ENCODE results near the gene CIAPIN1. TPM values are rescaled to one million over a fixed set of nuclear protein-coding genes. Genes with fewer than 3 reads are reported as not detected.

CIAPIN1 gene
- polyA plus RNA-seq, 3 donors: 24.0 to 46.5 (median 42.1) TPM

DNA sequence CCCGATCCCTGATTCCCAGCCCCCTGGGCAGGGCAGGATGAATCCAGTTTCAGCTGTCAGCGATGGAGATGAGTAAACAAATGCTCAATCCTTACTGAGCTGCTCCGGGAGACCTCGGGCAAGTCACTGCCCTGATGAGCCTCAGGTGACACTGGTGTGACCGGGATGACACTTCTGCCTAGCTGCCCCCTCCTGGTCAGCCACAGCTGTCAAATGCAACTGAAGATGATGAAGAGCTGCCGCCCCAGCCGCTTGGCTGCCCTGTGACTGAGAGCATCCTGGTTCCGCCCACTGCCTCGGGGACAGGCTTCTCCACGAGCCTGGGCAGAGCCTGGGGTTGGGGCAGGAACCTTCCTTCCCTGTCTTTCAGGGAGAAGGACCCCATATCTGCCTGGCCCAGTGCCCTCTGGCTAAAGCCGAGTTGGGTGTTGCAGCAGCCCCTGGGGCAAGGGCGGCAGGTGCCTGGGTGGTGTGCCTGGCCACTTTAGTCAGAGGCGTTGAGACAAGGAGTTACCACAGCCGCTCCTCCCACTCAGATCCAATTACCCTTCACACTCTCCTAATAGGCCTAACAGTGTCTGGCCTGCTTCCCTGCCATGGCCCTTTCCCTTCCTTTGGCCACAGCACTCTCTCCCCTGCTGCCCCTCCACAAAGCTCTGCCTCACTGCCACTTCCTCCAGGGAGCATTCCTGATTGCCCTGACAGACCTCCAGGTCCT is 37.2 kb downstream of the CIAPIN1 start:
- no peak overlapping the region for H3K4me3 ChIP-seq (replicated peaks in 1 of 3; ENCODE audit: low read depth in 2 of 3, low read length in 3 of 3)
- no peaks in the 10 kb centered on the region for H3K27me3 ChIP-seq (ENCODE audit: control insufficient read depth in 2 of 2, insufficient read depth in 2 of 2, low read length in 2 of 2)
- intact Hi-C loops (cut with micrococcal nuclease): no loop called here
- H2AFZ ChIP-seq (ENCODE audit: insufficient read depth, low read depth, low read length, poor library complexity, severe bottlenecking): no peak overlapping the region
- Mint-ChIP-seq H3K4me1 (peaks cover 10% of the 10 kb centered on the region), H3K27me3 (ENCODE audit: low read depth in 3 of 3) (peaks cover 2 to 12% (median 10%) of the 10 kb centered on the region in 3 donors), H3K4me3 (no peak overlapping the region), H3K9me3 (no peaks in the 10 kb centered on the region), H3K36me3 (no peaks in the 10 kb centered on the region), H3K27ac (no peak overlapping the region)
- no peak overlapping the region for H3K27ac ChIP-seq (ENCODE audit: low read depth in 1 of 2, low read length in 2 of 2)
- DNase-seq: no peak
- H3K4me1 ChIP-seq (ENCODE audit: control insufficient read depth in 1 of 2, insufficient read depth in 2 of 2, low read length in 2 of 2): peaks cover 17 to 25% of the 10 kb centered on the region in 2 donors
- H3K36me3 ChIP-seq (replicated peaks in 1 of 2; ENCODE audit: control insufficient read depth in 1 of 2, insufficient read depth in 2 of 2, low read length in 2 of 2): no peaks in the 10 kb centered on the region
- no peaks in the 10 kb centered on the region for H4K20me1 ChIP-seq (ENCODE audit: insufficient read depth, low read length)
- H3K79me2 ChIP-seq (ENCODE audit: insufficient read depth, low read length): no peaks in the 10 kb centered on the region
- 90% methylated on average over 14 of the region's 14 CpGs for WGBS (ENCODE audit: insufficient coverage)
- H3K9ac ChIP-seq (ENCODE audit: insufficient read depth, low read length, poor library complexity, severe bottlenecking): no peak overlapping the region
- TF ChIP-seq, protein P1, sequence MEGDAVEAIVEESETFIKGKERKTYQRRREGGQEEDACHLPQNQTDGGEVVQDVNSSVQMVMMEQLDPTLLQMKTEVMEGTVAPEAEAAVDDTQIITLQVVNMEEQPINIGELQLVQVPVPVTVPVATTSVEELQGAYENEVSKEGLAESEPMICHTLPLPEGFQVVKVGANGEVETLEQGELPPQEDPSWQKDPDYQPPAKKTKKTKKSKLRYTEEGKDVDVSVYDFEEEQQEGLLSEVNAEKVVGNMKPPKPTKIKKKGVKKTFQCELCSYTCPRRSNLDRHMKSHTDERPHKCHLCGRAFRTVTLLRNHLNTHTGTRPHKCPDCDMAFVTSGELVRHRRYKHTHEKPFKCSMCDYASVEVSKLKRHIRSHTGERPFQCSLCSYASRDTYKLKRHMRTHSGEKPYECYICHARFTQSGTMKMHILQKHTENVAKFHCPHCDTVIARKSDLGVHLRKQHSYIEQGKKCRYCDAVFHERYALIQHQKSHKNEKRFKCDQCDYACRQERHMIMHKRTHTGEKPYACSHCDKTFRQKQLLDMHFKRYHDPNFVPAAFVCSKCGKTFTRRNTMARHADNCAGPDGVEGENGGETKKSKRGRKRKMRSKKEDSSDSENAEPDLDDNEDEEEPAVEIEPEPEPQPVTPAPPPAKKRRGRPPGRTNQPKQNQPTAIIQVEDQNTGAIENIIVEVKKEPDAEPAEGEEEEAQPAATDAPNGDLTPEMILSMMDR (IDR thresholded peaks at IDR 0.05): no peak
- no peak overlapping the region for H3K4me2 ChIP-seq (replicated peaks; ENCODE audit: extremely low read depth, low read length, poor library complexity, severe bottlenecking)
- no peaks in the 10 kb centered on the region for H3K9me3 ChIP-seq (replicated peaks in 1 of 2; ENCODE audit: control insufficient read depth in 1 of 2, insufficient read depth in 1 of 2, low read length in 2 of 2)

DNA sequence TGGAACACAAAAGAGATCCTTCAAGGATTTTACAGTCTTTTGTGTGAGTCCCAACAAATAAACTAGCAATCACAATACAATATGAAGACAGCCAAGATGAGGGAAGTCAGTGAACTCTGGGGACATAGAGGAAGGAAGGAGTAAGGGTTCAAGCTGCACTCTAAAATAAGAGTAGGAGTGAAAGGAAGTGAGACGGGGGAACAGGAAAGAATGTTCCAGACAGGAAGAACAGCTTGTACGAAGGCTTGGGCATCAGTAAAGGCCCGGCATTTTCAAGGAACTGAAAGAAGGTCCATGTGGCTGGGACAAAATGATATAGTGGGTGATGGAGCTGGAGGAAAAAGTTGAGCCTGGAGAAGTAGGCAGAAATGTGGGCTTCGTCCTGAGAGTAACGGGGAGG is 38.1 kb downstream of the CIAPIN1 start:
- peaks cover 5 to 16% (median 16%) of the 10 kb centered on the region in 3 donors for H3K27me3 Mint-ChIP-seq (ENCODE audit: low read depth in 3 of 3)
- no peaks in the 10 kb centered on the region for H3K9me3 Mint-ChIP-seq
- Histone ChIP-seq H2AFZ (ENCODE audit: insufficient read depth, low read depth, low read length, poor library complexity, severe bottlenecking) (no peak overlapping the region), H3K9me3 (replicated peaks in 1 of 2; ENCODE audit: control insufficient read depth in 1 of 2, insufficient read depth in 1 of 2, low read length in 2 of 2) (no peaks in the 10 kb centered on the region), H3K27ac (ENCODE audit: low read depth in 1 of 2, low read length in 2 of 2) (no peak overlapping the region), H3K36me3 (replicated peaks in 1 of 2; ENCODE audit: control insufficient read depth in 1 of 2, insufficient read depth in 2 of 2, low read length in 2 of 2) (no peaks in the 10 kb centered on the region), H3K4me3 (replicated peaks in 1 of 3; ENCODE audit: low read depth in 2 of 3, low read length in 3 of 3) (no peak overlapping the region), H3K4me1 (ENCODE audit: control insufficient read depth in 1 of 2, insufficient read depth in 2 of 2, low read length in 2 of 2) (peaks cover 17 to 25% of the 10 kb centered on the region in 2 donors), H4K20me1 (ENCODE audit: insufficient read depth, low read length) (no peaks in the 10 kb centered on the region), H3K27me3 (ENCODE audit: control insufficient read depth in 2 of 2, insufficient read depth in 2 of 2, low read length in 2 of 2) (peaks cover 0 to 3% of the 10 kb centered on the region in 2 donors), H3K4me2 (replicated peaks; ENCODE audit: extremely low read depth, low read length, poor library complexity, severe bottlenecking) (no peak overlapping the region), H3K79me2 (ENCODE audit: insufficient read depth, low read length) (no peaks in the 10 kb centered on the region), H3K9ac (ENCODE audit: insufficient read depth, low read length, poor library complexity, severe bottlenecking) (no peak overlapping the region)
- TF ChIP-seq, protein P1 (IDR thresholded peaks at IDR 0.05): no peak
- H3K27ac Mint-ChIP-seq: peak overlapping the region in 2 of 7 donors; percentile 23 to 33
- H3K36me3 Mint-ChIP-seq: no peaks in the 10 kb centered on the region
- intact Hi-C loops (cut with micrococcal nuclease): no loop called here
- no peak for DNase-seq
- peak overlapping the region in 1 of 2 donors; percentile 47 for H3K4me3 Mint-ChIP-seq
- WGBS (ENCODE audit: insufficient coverage): 38% methylated on average over 5 of the region's 5 CpGs
- peaks cover 10% of the 10 kb centered on the region for H3K4me1 Mint-ChIP-seq

All from CD14-positive monocyte (primary cell).